Activated CD4-positive, alpha-beta T cell treated with anti-CD3 and anti-CD28 coated beads for 1 hour (primary cell): ENCODE data around the gene RIN3.
A peak's percentile ranks its signal among the peaks of the same experiment; 100 is the strongest.

Source experiments
- DNase-seq: peaks from one replicate; pipeline ENCODE4 v3.0.0-alpha.2; 2020

The RIN3 gene

GRCh38 chr14:92601131-92601710 lies 87.6 kb downstream of the RIN3 start:
- no peak for DNase-seq

GRCh38 chr14:92601757-92602417 lies 88.3 kb downstream of the RIN3 start:
- DNase-seq: no peak

- peak; percentile 47 for DNase-seq
Observed at GRCh38 chr14:92603309-92604242, 90.0 kb downstream of the RIN3 start.

GRCh38 chr14:92605274-92605940 lies 91.8 kb downstream of the RIN3 start:
- no peak for DNase-seq

GRCh38 chr14:92607251-92607650 lies 93.7 kb downstream of the RIN3 start:
- DNase-seq: no peak

- DNase-seq: no peak
Observed at GRCh38 chr14:92607702-92608429, 94.3 kb downstream of the RIN3 start.

GRCh38 chr14:92609955-92610354 lies 96.4 kb downstream of the RIN3 start:
- no peak for DNase-seq

- no peak for DNase-seq
Observed at GRCh38 chr14:92610849-92611271, 97.3 kb downstream of the RIN3 start.

GRCh38 chr14:92613008-92613658 lies 99.6 kb downstream of the RIN3 start:
- DNase-seq: peak; percentile 51

- no peak for DNase-seq
Observed at GRCh38 chr14:92613681-92614260, 100.2 kb downstream of the RIN3 start.

- DNase-seq: peak; percentile 38
Observed at GRCh38 chr14:92615451-92615850, 101.9 kb downstream of the RIN3 start.

GRCh38 chr14:92616178-92616577 lies 102.6 kb downstream of the RIN3 start:
- DNase-seq: no peak

- DNase-seq: no peak
Observed at GRCh38 chr14:92617581-92617980, 104.0 kb downstream of the RIN3 start.

GRCh38 chr14:92619671-92620456 lies 106.3 kb downstream of the RIN3 start:
- no peak for DNase-seq

GRCh38 chr14:92622311-92622710 lies 108.7 kb downstream of the RIN3 start:
- DNase-seq: no peak

- DNase-seq: no peak
Observed at GRCh38 chr14:92624764-92625163, 111.2 kb downstream of the RIN3 start.

- no peak for DNase-seq
Observed at GRCh38 chr14:92625213-92625612, 111.6 kb downstream of the RIN3 start.

- no peak for DNase-seq
Observed at GRCh38 chr14:92626041-92626440, 112.5 kb downstream of the RIN3 start.

GRCh38 chr14:92627707-92628215 lies 114.2 kb downstream of the RIN3 start:
- DNase-seq: no peak

- DNase-seq: no peak
Observed at GRCh38 chr14:92628636-92629035, 115.1 kb downstream of the RIN3 start.
